SK-N-MC (cell line): ENCODE measurements around the gene MFSD12.

ENCODE experiments used
- EZH2 ChIP-seq: fragments of 200-600 bp; sonication (generic); IDR thresholded peaks from one replicate; pipeline ENCODE4 v1.6.1; 2017; ENCODE audit warnings: antibody characterized with exemption
- POLR2AphosphoS5 ChIP-seq: IDR thresholded peaks from 2 replicates; pipeline ENCODE4 v1.6.1; 2012; ENCODE audit warnings: mild to moderate bottlenecking, low read depth, low read length, borderline replicate concordance

DNA sequence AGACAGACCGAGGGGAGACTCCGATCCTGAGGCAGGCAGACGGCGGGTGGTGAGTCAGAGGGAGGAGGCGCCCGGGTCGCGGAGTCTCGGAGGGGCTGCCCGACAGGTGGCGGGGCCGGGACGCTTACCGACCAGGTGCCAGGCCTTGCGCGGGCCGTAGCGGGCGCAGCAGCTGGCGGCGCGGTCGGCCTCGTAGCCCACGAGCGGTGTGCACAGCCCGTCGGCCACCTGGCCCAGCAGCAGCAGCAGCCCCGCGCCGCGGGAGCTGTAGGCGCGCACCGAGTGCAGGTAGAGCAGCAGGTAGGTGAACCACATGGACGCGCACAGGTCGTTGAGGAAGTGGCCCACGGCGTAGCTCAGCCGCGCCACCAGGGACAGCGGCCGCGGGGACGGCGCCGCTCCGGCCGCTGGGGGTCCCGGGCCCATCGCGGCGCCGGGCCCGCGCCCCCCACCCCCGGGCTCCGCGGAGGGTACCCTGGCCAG lies 367 bp downstream of the MFSD12 start:
- TF ChIP-seq EZH2 (no peak), POLR2AphosphoS5 (no peak)
